Measurements from ENCODE around the gene ARHGAP30.
A peak's percentile ranks its signal among the peaks of the same experiment; 100 is the strongest.
"Not testable (repeated sequence)": the region's sequence is repeated elsewhere in the genome, so short reads cannot be mapped to it uniquely, and the experiment has no call there.

The ARHGAP30 gene

DNA sequence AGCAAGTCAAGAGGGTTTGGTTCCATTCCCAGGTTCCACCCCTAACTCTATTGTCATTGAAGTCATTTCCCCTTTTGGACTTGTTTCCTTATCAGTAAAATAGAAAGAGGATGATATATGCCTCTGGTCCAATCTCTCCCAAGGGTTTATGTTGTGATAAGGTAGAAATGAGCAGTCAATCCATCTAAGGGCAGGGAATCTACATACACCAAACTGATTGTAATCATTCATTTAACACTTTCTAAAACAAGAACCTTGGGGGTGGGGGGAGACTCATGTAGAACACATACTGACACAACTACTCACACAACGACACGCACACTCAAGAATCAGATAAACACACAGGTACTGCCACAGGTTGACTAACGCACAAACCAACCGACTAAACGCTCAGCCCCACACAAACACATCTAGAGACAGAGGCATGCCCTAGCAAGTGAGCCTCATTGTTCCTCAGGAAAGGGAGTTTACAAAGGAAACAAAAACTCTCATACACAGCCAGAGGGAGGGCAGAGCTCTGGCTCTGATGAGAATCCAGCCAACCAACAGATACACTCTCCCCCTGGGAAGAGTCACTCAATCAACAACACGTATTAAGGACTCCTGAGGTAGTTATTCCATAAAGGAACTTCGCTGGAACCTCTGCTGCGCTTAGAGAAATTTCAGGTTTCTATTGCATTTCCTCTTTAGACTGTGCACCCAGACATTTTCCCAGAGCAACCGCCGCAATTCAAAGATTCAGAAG is 49.8 kb downstream of the ARHGAP30 start:
- WGBS: 12% methylated on average over 10 of the region's 10 CpGs
- H2BK120ac ChIP-seq (ENCODE audit: low read depth, low read length): no peak overlapping the region
- no peak for DNase-seq

GRCh38 chr1:161019111-161019660 is 50.5 kb downstream of the ARHGAP30 start:
- H4K91ac ChIP-seq (ENCODE audit: low read length); H2BK12ac ChIP-seq (ENCODE audit: low read length in 2 of 2); H2BK120ac ChIP-seq (ENCODE audit: low read depth, low read length); H3K79me1 ChIP-seq (replicated peaks; ENCODE audit: low read length, poor library complexity, severe bottlenecking); H3K4me2 ChIP-seq (ENCODE audit: low read length, poor library complexity, severe bottlenecking); H3K23ac ChIP-seq (ENCODE audit: low read length in 2 of 2); DNase-seq; H2BK5ac ChIP-seq (ENCODE audit: low read depth, low read length, poor library complexity, severe bottlenecking); H2AFZ ChIP-seq (ENCODE audit: low read depth, low read length); H4K8ac ChIP-seq (ENCODE audit: low read length); H3K27ac ChIP-seq (ENCODE audit: low read length, poor library complexity, severe bottlenecking); H3K9ac ChIP-seq (ENCODE audit: low read length); H3K36me3 ChIP-seq (ENCODE audit: control insufficient read depth in 1 of 2, insufficient read depth in 2 of 2, low read depth in 1 of 2, low read length in 2 of 2); H3K9me3 ChIP-seq (ENCODE audit: control insufficient read depth, low read length); H2AK5ac ChIP-seq (ENCODE audit: low read length, severe bottlenecking); H3K4ac ChIP-seq (ENCODE audit: low read depth in 1 of 2, low read length in 2 of 2); H3K18ac ChIP-seq (ENCODE audit: low read depth in 1 of 2, low read length in 2 of 2); H3K4me3 ChIP-seq (ENCODE audit: insufficient read depth in 1 of 2, low read depth in 1 of 2, low read length in 2 of 2); H3K14ac ChIP-seq (ENCODE audit: low read length in 2 of 2); H3K4me1 ChIP-seq (ENCODE audit: control insufficient read depth, insufficient read depth, low read depth, low read length); H2BK15ac ChIP-seq (ENCODE audit: low read depth, poor library complexity, severe bottlenecking): not testable (repeated sequence)
- 97% methylated on average over 14 of the region's 15 CpGs for WGBS
- H3K27me3 ChIP-seq (ENCODE audit: control insufficient read depth in 1 of 2, insufficient read depth in 1 of 2, low read length in 2 of 2): peaks cover 9 to 33% of the 10 kb centered on the region in 2 experiments

More for the DNA sequence above, 49.8 kb downstream of the ARHGAP30 start:
- no peak overlapping the region for H3K27ac ChIP-seq (ENCODE audit: low read length, poor library complexity, severe bottlenecking)
- no peak overlapping the region for H2AFZ ChIP-seq (ENCODE audit: low read depth, low read length)
- no peak overlapping the region for H3K14ac ChIP-seq (ENCODE audit: low read length in 2 of 2)
- H3K4me3 ChIP-seq (ENCODE audit: insufficient read depth in 1 of 2, low read depth in 1 of 2, low read length in 2 of 2): peak overlapping the region; percentile 61 to 83
- no peak overlapping the region for H4K91ac ChIP-seq (ENCODE audit: low read length)
- peaks cover 9% of the 10 kb centered on the region for H3K4me1 ChIP-seq (ENCODE audit: control insufficient read depth, insufficient read depth, low read depth, low read length)
- no peak overlapping the region for H2BK15ac ChIP-seq (ENCODE audit: low read depth, poor library complexity, severe bottlenecking)
- no peak overlapping the region for H3K4ac ChIP-seq (ENCODE audit: low read depth in 1 of 2, low read length in 2 of 2)
- no peak overlapping the region for H4K8ac ChIP-seq (ENCODE audit: low read length)
- peak overlapping the region; percentile 96 for H3K4me2 ChIP-seq (ENCODE audit: low read length, poor library complexity, severe bottlenecking)
- H3K23ac ChIP-seq (ENCODE audit: low read length in 2 of 2): no peak overlapping the region
- H3K36me3 ChIP-seq (ENCODE audit: control insufficient read depth in 1 of 2, insufficient read depth in 2 of 2, low read depth in 1 of 2, low read length in 2 of 2): no peaks in the 10 kb centered on the region
- H2BK5ac ChIP-seq (ENCODE audit: low read depth, low read length, poor library complexity, severe bottlenecking): no peak overlapping the region
- no peaks in the 10 kb centered on the region for H3K9me3 ChIP-seq (ENCODE audit: control insufficient read depth, low read length)
- no peak overlapping the region for H3K18ac ChIP-seq (ENCODE audit: low read depth in 1 of 2, low read length in 2 of 2)
- H2BK12ac ChIP-seq (ENCODE audit: low read length in 2 of 2): no peak overlapping the region
- H3K79me1 ChIP-seq (replicated peaks; ENCODE audit: low read length, poor library complexity, severe bottlenecking): no peaks in the 10 kb centered on the region
- peaks cover 9 to 33% of the 10 kb centered on the region in 2 experiments for H3K27me3 ChIP-seq (ENCODE audit: control insufficient read depth in 1 of 2, insufficient read depth in 1 of 2, low read length in 2 of 2)
- peak overlapping the region; percentile 62 for H3K9ac ChIP-seq (ENCODE audit: low read length)
- H2AK5ac ChIP-seq (ENCODE audit: low read length, severe bottlenecking): no peak overlapping the region

DNA sequence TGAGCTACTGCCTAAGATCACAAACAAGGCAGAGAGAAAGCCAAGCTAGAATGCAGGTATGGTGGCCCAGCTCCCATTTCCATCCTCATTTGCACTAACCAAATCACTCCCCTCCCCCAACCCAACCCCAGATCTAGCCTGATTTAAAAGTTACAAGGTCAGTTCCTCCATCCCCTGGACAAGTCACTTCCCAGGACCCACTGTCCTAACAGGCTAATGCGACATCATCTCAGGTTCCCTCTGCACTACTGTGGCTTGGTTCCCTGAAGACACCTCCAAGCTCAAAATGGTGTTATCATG is 51.1 kb downstream of the ARHGAP30 start:
- Histone ChIP-seq H3K27me3 (ENCODE audit: control insufficient read depth in 1 of 2, insufficient read depth in 1 of 2, low read length in 2 of 2) (peaks cover 9 to 33% of the 10 kb centered on the region in 2 experiments), H2BK15ac (ENCODE audit: low read depth, poor library complexity, severe bottlenecking) (no peak overlapping the region), H3K4me3 (ENCODE audit: insufficient read depth in 1 of 2, low read depth in 1 of 2, low read length in 2 of 2) (no peak overlapping the region), H3K4ac (ENCODE audit: low read depth in 1 of 2, low read length in 2 of 2) (no peak overlapping the region), H3K9ac (ENCODE audit: low read length) (no peak overlapping the region), H2BK12ac (ENCODE audit: low read length in 2 of 2) (no peak overlapping the region), H3K18ac (ENCODE audit: low read depth in 1 of 2, low read length in 2 of 2) (no peak overlapping the region), H4K8ac (ENCODE audit: low read length) (no peak overlapping the region), H3K4me1 (ENCODE audit: control insufficient read depth, insufficient read depth, low read depth, low read length) (peaks cover 10% of the 10 kb centered on the region), H3K79me1 (replicated peaks; ENCODE audit: low read length, poor library complexity, severe bottlenecking) (peaks cover 3% of the 10 kb centered on the region), H3K36me3 (ENCODE audit: control insufficient read depth in 1 of 2, insufficient read depth in 2 of 2, low read depth in 1 of 2, low read length in 2 of 2) (no peaks in the 10 kb centered on the region), H2BK120ac (ENCODE audit: low read depth, low read length) (no peak overlapping the region), H2BK5ac (ENCODE audit: low read depth, low read length, poor library complexity, severe bottlenecking) (no peak overlapping the region), H3K4me2 (ENCODE audit: low read length, poor library complexity, severe bottlenecking) (no peak overlapping the region), H3K23ac (ENCODE audit: low read length in 2 of 2) (no peak overlapping the region), H3K27ac (ENCODE audit: low read length, poor library complexity, severe bottlenecking) (no peak overlapping the region), H3K14ac (ENCODE audit: low read length in 2 of 2) (no peak overlapping the region), H2AK5ac (ENCODE audit: low read length, severe bottlenecking) (no peak overlapping the region), H2AFZ (ENCODE audit: low read depth, low read length) (no peak overlapping the region), H3K9me3 (ENCODE audit: control insufficient read depth, low read length) (no peaks in the 10 kb centered on the region), H4K91ac (ENCODE audit: low read length) (no peak overlapping the region)
- WGBS: 100% methylated on average over 1 of the region's 1 CpG
- no peak for DNase-seq

DNA sequence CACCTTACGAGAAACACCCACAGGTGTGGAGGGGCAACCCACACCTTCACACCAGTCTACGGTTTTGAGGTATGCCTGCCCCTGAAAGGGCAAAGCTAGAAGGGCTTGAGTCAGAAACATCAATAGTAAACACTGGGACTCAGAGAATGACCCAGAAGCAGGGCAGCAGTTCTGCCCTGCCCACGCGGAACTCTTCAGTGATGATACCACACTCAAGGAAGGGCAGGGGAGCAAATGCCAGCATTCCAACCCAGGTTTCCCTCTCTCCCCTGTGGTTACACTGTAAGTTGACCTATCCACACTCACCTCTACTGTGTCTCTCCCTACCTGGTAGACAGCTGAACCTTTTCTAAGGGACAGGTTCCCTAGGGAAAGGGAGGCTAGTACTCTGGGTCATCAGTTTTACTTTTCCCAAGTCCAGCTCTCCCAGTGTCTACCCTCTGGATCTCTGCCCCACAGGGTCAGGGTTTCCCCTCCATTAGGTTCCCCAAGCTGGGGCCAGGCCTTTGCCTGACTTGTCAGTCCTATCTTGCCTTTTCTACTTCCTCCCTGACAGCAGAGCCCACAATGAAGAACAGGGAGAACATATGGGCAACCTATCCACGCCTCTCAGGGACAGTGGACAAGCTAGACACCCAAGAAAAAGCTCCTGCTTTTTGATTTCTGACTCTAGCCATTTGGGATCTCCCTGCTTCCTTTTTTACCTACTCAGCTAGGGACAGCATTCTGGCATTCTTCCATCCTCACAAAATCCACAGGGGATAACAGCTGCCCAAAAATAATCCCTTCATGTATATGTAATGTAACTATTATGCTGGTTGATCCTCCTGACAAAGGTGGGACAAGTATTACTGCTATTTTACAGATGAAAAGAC is 51.7 kb downstream of the ARHGAP30 start:
- Histone ChIP-seq H3K36me3 (ENCODE audit: control insufficient read depth in 1 of 2, insufficient read depth in 2 of 2, low read depth in 1 of 2, low read length in 2 of 2) (no peaks in the 10 kb centered on the region), H3K79me1 (replicated peaks; ENCODE audit: low read length, poor library complexity, severe bottlenecking) (peaks cover 3% of the 10 kb centered on the region), H2BK5ac (ENCODE audit: low read depth, low read length, poor library complexity, severe bottlenecking) (no peak overlapping the region), H3K27me3 (ENCODE audit: control insufficient read depth in 1 of 2, insufficient read depth in 1 of 2, low read length in 2 of 2) (peaks cover 9 to 33% of the 10 kb centered on the region in 2 experiments), H2AK5ac (ENCODE audit: low read length, severe bottlenecking) (no peak overlapping the region), H3K9me3 (ENCODE audit: control insufficient read depth, low read length) (no peaks in the 10 kb centered on the region), H2BK120ac (ENCODE audit: low read depth, low read length) (no peak overlapping the region), H4K8ac (ENCODE audit: low read length) (no peak overlapping the region), H4K91ac (ENCODE audit: low read length) (peak overlapping the region; percentile 39), H3K4me3 (ENCODE audit: insufficient read depth in 1 of 2, low read depth in 1 of 2, low read length in 2 of 2) (no peak overlapping the region), H2AFZ (ENCODE audit: low read depth, low read length) (no peak overlapping the region), H3K4ac (ENCODE audit: low read depth in 1 of 2, low read length in 2 of 2) (no peak overlapping the region), H3K9ac (ENCODE audit: low read length) (no peak overlapping the region), H2BK15ac (ENCODE audit: low read depth, poor library complexity, severe bottlenecking) (no peak overlapping the region), H3K27ac (ENCODE audit: low read length, poor library complexity, severe bottlenecking) (no peak overlapping the region), H3K4me2 (ENCODE audit: low read length, poor library complexity, severe bottlenecking) (no peak overlapping the region), H3K18ac (ENCODE audit: low read depth in 1 of 2, low read length in 2 of 2) (no peak overlapping the region), H2BK12ac (ENCODE audit: low read length in 2 of 2) (no peak overlapping the region), H3K23ac (ENCODE audit: low read length in 2 of 2) (no peak overlapping the region), H3K14ac (ENCODE audit: low read length in 2 of 2) (no peak overlapping the region), H3K4me1 (ENCODE audit: control insufficient read depth, insufficient read depth, low read depth, low read length) (peaks cover 13% of the 10 kb centered on the region)
- 84% methylated on average over 5 of the region's 5 CpGs for WGBS
- DNase-seq: no peak
